H1 (cell line): ENCODE data around the gene UEVLD. TPM values are rescaled to one million over a fixed set of nuclear protein-coding genes. Genes with fewer than 3 reads are reported as not detected.

Source experiments
- CTCF ChIA-PET: fragments of 300-600 bp; sonication (Branson Sonifier 250); formaldehyde crosslinking; loops from one replicate; lab custom pipeline; 2021; ENCODE audit not compliant: partially characterized antibody; lab: Charles Lee
- POLR2A ChIA-PET: fragments of 300-600 bp; sonication (Branson Sonifier 250); formaldehyde crosslinking; loops from one replicate; lab custom pipeline; 2021; ENCODE audit warnings: inconsistent platforms; ENCODE audit not compliant: partially characterized antibody; lab: Charles Lee
- DNase-seq, 2 experiments: peaks; one replicate each; pipeline versions ENCODE4 v3.0.0 to v3.0.0-alpha.2; 2010 to 2022; ENCODE audit warnings: low spot score in 2 of 2, low read depth in 1 of 2, mixed read lengths in 1 of 2
- FAIRE-seq: peaks from 2 replicates; lab custom pipeline; 2011; peaks lifted over from hg19 to GRCh38; lab: Jason Lieb, UNC
- H2AFZ ChIP-seq: 2 replicates; pipeline ENCODE4 v1.8.1; 2012; ENCODE audit warnings: low read length, inconsistent platforms
- H2AK5ac ChIP-seq: 2 replicates; pipeline ENCODE4 v1.6.1; 2013; ENCODE audit warnings: low read depth, low read length
- H2BK120ac ChIP-seq: replicated peaks from 2 replicates; pipeline ENCODE3; 2013; ENCODE audit warnings: low read depth, low read length, inconsistent platforms
- H2BK12ac ChIP-seq: 2 replicates; pipeline ENCODE4 v1.6.1; 2013; ENCODE audit warnings: low read depth, low read length
- H2BK15ac ChIP-seq: 2 replicates; pipeline ENCODE4 v1.6.1; 2013; ENCODE audit warnings: low read length
- H2BK20ac ChIP-seq: 2 replicates; pipeline ENCODE4 v1.6.1; 2013; ENCODE audit warnings: low read length
- H2BK5ac ChIP-seq: 2 replicates; pipeline ENCODE4 v1.6.1; 2013; ENCODE audit warnings: low read depth, low read length
- H3K14ac ChIP-seq: 2 replicates; pipeline ENCODE4 v1.6.1; 2013; ENCODE audit warnings: inconsistent platforms; ENCODE audit not compliant: insufficient read length
- H3K18ac ChIP-seq: 2 replicates; pipeline ENCODE4 v1.6.1; 2013; ENCODE audit warnings: low read length; ENCODE audit errors: extremely low read depth
- H3K23ac ChIP-seq: 2 replicates; pipeline ENCODE4 v1.6.1; 2013; ENCODE audit warnings: inconsistent platforms; ENCODE audit not compliant: insufficient read length
- H3K23me2 ChIP-seq: 2 replicates; pipeline ENCODE4 v1.6.1; 2013; ENCODE audit warnings: low read depth, low read length
- H3K27ac ChIP-seq: 2 replicates; pipeline ENCODE4 v1.6.1; 2011; ENCODE audit warnings: low read depth, low read length, inconsistent platforms
- H3K27me3 ChIP-seq, 4 experiments: replicated peaks in 1 of 4; 1 replicate in 1 of 4; 2 replicates in 3 of 4; pipeline versions ENCODE4 v1.6.1 to v1.8.1; 2011 to 2013; ENCODE audit warnings: low read length in 3 of 4, mild to moderate bottlenecking in 3 of 4, inconsistent platforms in 2 of 4, mixed read lengths in 2 of 4, moderate library complexity in 1 of 4; ENCODE audit not compliant: control insufficient read depth in 3 of 4, insufficient read depth in 3 of 4; ENCODE audit errors: extremely low read depth in 1 of 4
- H3K36me3 ChIP-seq, 4 experiments: 2 replicates each; pipeline versions ENCODE4 v1.6.1 to v1.8.1; 2011 to 2013; ENCODE audit warnings: mild to moderate bottlenecking in 4 of 4, low read length in 3 of 4, moderate library complexity in 2 of 4, control low read depth in 1 of 4, inconsistent platforms in 1 of 4; ENCODE audit not compliant: insufficient read depth in 4 of 4, control insufficient read depth in 2 of 4
- H3K4ac ChIP-seq: replicated peaks from 2 replicates; pipeline ENCODE3; 2013; ENCODE audit warnings: low read length, low read depth, mixed read lengths, inconsistent platforms; ENCODE audit not compliant: insufficient read length
- H3K4me1 ChIP-seq, 4 experiments: replicated peaks in 1 of 4; 1 replicate in 1 of 4; 2 replicates in 3 of 4; pipeline versions ENCODE4 v1.6.1 to v1.8.1; 2011 to 2013; ENCODE audit warnings: low read length in 3 of 4, inconsistent platforms in 2 of 4, mixed read lengths in 1 of 4; ENCODE audit not compliant: insufficient read depth in 4 of 4, control insufficient read depth in 3 of 4
- H3K4me2 ChIP-seq, 2 experiments: 2 replicates each; pipeline versions ENCODE4 v1.6.1 to v1.8.1; 2011 to 2013; ENCODE audit warnings: low read depth in 2 of 2, low read length in 2 of 2, control low read depth in 1 of 2, inconsistent platforms in 1 of 2, mild to moderate bottlenecking in 1 of 2; ENCODE audit not compliant: insufficient read depth in 1 of 2
- H3K4me3 ChIP-seq, 4 experiments: fragments of 200-600, 300-600 bp in 1 of 4; sonication (generic), shearing (Covaris generic), sonication (Bioruptor Twin) in 1 of 4; 2 replicates each; pipeline versions ENCODE4 v1.5.1 to v1.8.1; 2011 to 2016; ENCODE audit warnings: low read length in 4 of 4, low read depth in 3 of 4, control low read depth in 2 of 4, inconsistent platforms in 2 of 4, mild to moderate bottlenecking in 2 of 4, mixed read lengths in 1 of 4, moderate library complexity in 1 of 4; ENCODE audit not compliant: insufficient read depth in 2 of 4; ENCODE audit errors: extremely low read depth in 1 of 4
- H3K56ac ChIP-seq: replicated peaks from 2 replicates; pipeline ENCODE3; 2013; ENCODE audit warnings: low read depth, mild to moderate bottlenecking, mixed read lengths, low read length, inconsistent platforms; ENCODE audit not compliant: insufficient read length
- H3K79me1 ChIP-seq: 2 replicates; pipeline ENCODE4 v1.6.1; 2013; ENCODE audit warnings: low read depth, low read length, control low read depth
- H3K79me2 ChIP-seq, 2 experiments: 2 replicates each; pipeline versions ENCODE4 v1.6.1 to v1.8.1; 2012 to 2013; ENCODE audit warnings: low read length in 2 of 2, mild to moderate bottlenecking in 2 of 2, inconsistent platforms in 1 of 2; ENCODE audit not compliant: insufficient read depth in 2 of 2, control insufficient read depth in 1 of 2
- H3K9ac ChIP-seq, 4 experiments: replicated peaks in 1 of 4; 1 replicate in 1 of 4; 2 replicates in 3 of 4; pipeline versions ENCODE4 v1.6.1 to v1.8.1; 2011 to 2013; ENCODE audit warnings: low read depth in 3 of 4, low read length in 3 of 4, control low read depth in 2 of 4, mild to moderate bottlenecking in 2 of 4, moderate library complexity in 2 of 4, inconsistent platforms in 1 of 4; ENCODE audit errors: extremely low read depth in 1 of 4
- H3K9me3 ChIP-seq, 2 experiments: 2 replicates each; pipeline versions ENCODE4 v1.6.1 to v1.8.1; 2012 to 2013; ENCODE audit warnings: mild to moderate bottlenecking in 2 of 2, moderate library complexity in 2 of 2, control low read depth in 1 of 2, inconsistent platforms in 1 of 2, low read depth in 1 of 2, low read length in 1 of 2, mixed read lengths in 1 of 2; ENCODE audit not compliant: insufficient read depth in 2 of 2
- H4K20me1 ChIP-seq, 2 experiments: replicated peaks in 1 of 2; 2 replicates each; pipeline versions ENCODE3 to v1.8.1; 2011 to 2013; ENCODE audit warnings: inconsistent platforms in 2 of 2, low read length in 2 of 2, mild to moderate bottlenecking in 1 of 2; ENCODE audit not compliant: insufficient read depth in 2 of 2, control insufficient read depth in 1 of 2
- H4K5ac ChIP-seq: 2 replicates; pipeline ENCODE4 v1.6.1; 2013; ENCODE audit warnings: low read length, low read depth, mixed read lengths, inconsistent platforms; ENCODE audit not compliant: insufficient read length
- H4K8ac ChIP-seq: 2 replicates; pipeline ENCODE4 v1.8.0; 2013; ENCODE audit warnings: mild to moderate bottlenecking, moderate library complexity, low read length, inconsistent platforms; ENCODE audit not compliant: insufficient read depth; ENCODE audit errors: extremely low read depth
- H4K91ac ChIP-seq: replicated peaks from 2 replicates; pipeline ENCODE3; 2013; ENCODE audit warnings: low read length, mixed read lengths, inconsistent platforms; ENCODE audit not compliant: insufficient read length
- ATF3 ChIP-seq: IDR thresholded peaks from 2 replicates; pipeline ENCODE4 v1.6.1; 2011; ENCODE audit warnings: low read depth, mild to moderate bottlenecking, low read length; ENCODE audit not compliant: insufficient read depth
- EGR1 ChIP-seq: IDR thresholded peaks from 2 replicates; pipeline ENCODE4 v1.6.1; 2011; ENCODE audit warnings: low read depth, low read length, borderline replicate concordance
- FOSL1 ChIP-seq: IDR thresholded peaks from 2 replicates; pipeline ENCODE4 v1.6.1; 2011; ENCODE audit warnings: mild to moderate bottlenecking, low read depth, low read length, moderate library complexity; ENCODE audit not compliant: insufficient read depth
- JUN ChIP-seq: IDR thresholded peaks from 2 replicates; pipeline ENCODE4 v1.6.1; 2011; ENCODE audit warnings: low read depth, mild to moderate bottlenecking, improper control_type of control experiment, low read length
- JUND ChIP-seq: IDR thresholded peaks from 2 replicates; pipeline ENCODE4 v1.6.1; 2011; ENCODE audit warnings: mild to moderate bottlenecking, improper control_type of control experiment, low read length
- KDM1A ChIP-seq: fragments of 200-600, 300-600 bp; sonication (generic); IDR thresholded peaks from 2 replicates; pipeline ENCODE4 v1.7.1; 2016; ENCODE audit warnings: mild to moderate bottlenecking, low read length, borderline replicate concordance
- MAX ChIP-seq: IDR thresholded peaks from 2 replicates; pipeline ENCODE4 v1.6.1; 2012; ENCODE audit warnings: inconsistent platforms
- NANOG ChIP-seq: IDR thresholded peaks from 2 replicates; pipeline ENCODE4 v1.6.1; 2011; ENCODE audit warnings: low read length, low read depth, mild to moderate bottlenecking, inconsistent platforms; ENCODE audit not compliant: insufficient read depth, poor library complexity, severe bottlenecking
- PHF8 ChIP-seq: fragments of 200-600 bp; sonication (generic); conservative IDR thresholded peaks from 2 replicates; pipeline ENCODE4 v1.7.1; 2012; ENCODE audit warnings: low read depth, mild to moderate bottlenecking, inconsistent platforms, low read length, moderate library complexity
- POU5F1 ChIP-seq: IDR thresholded peaks from 2 replicates; pipeline ENCODE4 v1.6.1; 2011; ENCODE audit warnings: low read depth, mild to moderate bottlenecking, low read length, moderate library complexity
- RFX5 ChIP-seq: IDR thresholded peaks from 2 replicates; pipeline ENCODE4 v1.6.1; 2011; ENCODE audit warnings: low read depth, low read length, improper control_type of control experiment, borderline replicate concordance
- RXRA ChIP-seq: IDR thresholded peaks from 2 replicates; pipeline ENCODE4 v1.6.1; 2011; ENCODE audit warnings: low read depth, mild to moderate bottlenecking, low read length, moderate library complexity; ENCODE audit not compliant: insufficient read depth
- SIX5 ChIP-seq: IDR thresholded peaks from 2 replicates; pipeline ENCODE4 v1.6.1; 2011; ENCODE audit warnings: mild to moderate bottlenecking, low read depth, low read length
- SP1 ChIP-seq: IDR thresholded peaks from 2 replicates; pipeline ENCODE4 v1.6.1; 2011; ENCODE audit warnings: low read depth, low read length
- WGBS, 2 experiments: shearing (Covaris generic) in 1 of 2; methylation state at CpG; one replicate each; pipeline versions ENCODE4 v1.1.6 to v1.1.7; 2013 to 2015; ENCODE audit warnings: low lambda C conversion rate in 2 of 2, mixed read lengths in 2 of 2, inconsistent platforms in 1 of 2, low coverage in 1 of 2, missing lambda C conversion rate in 1 of 2; ENCODE audit not compliant: insufficient replicate concordance in 2 of 2, insufficient coverage in 1 of 2, insufficient read length in 1 of 2; ENCODE audit errors: extremely low coverage in 1 of 2, missing lambda C conversion rate in 1 of 2; 5-methylcytosine and 5-hydroxymethylcytosine counted together
- polyA plus RNA-seq, 7 experiments: library from polyadenylated mRNA; depleted of rRNA in 3 of 7; stranded (reverse) in 5 of 7; unstranded in 2 of 7; fragments of >200 nt in 5 of 7; fragments of 200-250 nt in 2 of 7; gene quantifications; 1 replicate in 5 of 7; 2 replicates in 1 of 7; 4 replicates in 1 of 7; pipeline versions ENCODE4 v1.2.1 to v1.2.3, GENCODE V29; 2011 to 2013; ENCODE audit warnings: missing spikeins in 2 of 7, mixed read lengths in 2 of 7
- total RNA-seq: library from RNA; stranded (reverse); fragmentation: NEBNext Ultra II Directional; extraction: Animal tissue kit (Norgen Biotek cat#: 25700); gene quantifications from 2 replicates; pipeline ENCODE4 v1.2.1, GENCODE V29; 2021

UEVLD gene
- total and polyA plus RNA-seq, 2 of the 8 experiments (the other 6 are each of a cell fraction or from before 2014, with no cell fraction given) = 4.1 to 7.3 TPM

GRCh38 chr11:18581825-18582224 lies 6.7 kb downstream of the UEVLD start:
- CTCF ChIA-PET = interaction anchor here (1.0 kb wide), 1 partner anchor 139 kb away, joined by 4 read pairs; no protein-coding TSS in a partner anchor
- no peak for FAIRE-seq

More at GRCh38 chr11:18581825-18582224, 6.7 kb downstream of the UEVLD start:
- Histone ChIP-seq H3K14ac (no peak overlapping the region), H2BK5ac (no peak overlapping the region), H3K23ac (no peak overlapping the region), H2AK5ac (no peak overlapping the region), H3K23me2 (no peaks in the 10 kb centered on the region), H4K20me1 (no peaks in the 10 kb centered on the region), H3K9ac (no peak overlapping the region), H2BK20ac (no peak overlapping the region), H3K27ac (no peak overlapping the region), H3K27me3 (no peaks in the 10 kb centered on the region)
- WGBS, 2 experiments = 91% methylated on average over 1 of the region's 1 CpG; no CpG with 5 or more reads in 1 of the 2 experiments
- TF ChIP-seq RXRA (no peak), NANOG (no peak), MAX (no peak), SP1 (no peak), POU5F1 (no peak), KDM1A (no peak), ATF3 (no peak), JUN (no peak), FOSL1 (no peak), PHF8 (no peak), RFX5 (no peak), SIX5 (no peak), JUND (no peak), EGR1 (no peak)
- TF ChIP-seq, all 59 proteins: peak for 0
- no peak overlapping the region for H4K5ac ChIP-seq
- no peak overlapping the region for H2BK15ac ChIP-seq
- H3K79me2 ChIP-seq = no peaks in the 10 kb centered on the region
- no peak overlapping the region for H3K4ac ChIP-seq
- H3K18ac ChIP-seq = no peak overlapping the region
- H4K91ac ChIP-seq = no peak overlapping the region
- POLR2A ChIA-PET = interaction anchor here (1.1 kb wide), 1 partner anchor 55 kb away, joined by 3 read pairs; the partner anchor contains the start of gene TSG101
- H4K8ac ChIP-seq = no peak overlapping the region
- H3K4me2 ChIP-seq = no peak overlapping the region
- H3K4me1 ChIP-seq = no peaks in the 10 kb centered on the region
- no peaks in the 10 kb centered on the region for H3K9me3 ChIP-seq
- no peak for DNase-seq
- no peak overlapping the region for H3K4me3 ChIP-seq
- H3K79me1 ChIP-seq = no peaks in the 10 kb centered on the region
- no peak overlapping the region for H2BK12ac ChIP-seq
- no peak overlapping the region for H3K56ac ChIP-seq
- no peak overlapping the region for H2AFZ ChIP-seq
- no peak overlapping the region for H2BK120ac ChIP-seq
- 0 out of 8 replicates have a peak, but pooled peaks cover 0 to 3% (median 0%) of the 10 kb centered on the region in 4 experiments for H3K36me3 ChIP-seq
